Activated CD4-positive, CD25-positive, alpha-beta regulatory T cell treated with anti-CD3 and anti-CD28 coated beads, Interleukin-2, amount 50 U/mL, for 16 hours (primary cell): ENCODE measurements around the gene CD1E.
"Not testable (repeated sequence)": the region's sequence is repeated elsewhere in the genome, so short reads cannot be mapped to it uniquely, and the experiment has no call there.

ENCODE experiments used
- DNase-seq: peaks from one replicate; pipeline ENCODE4 v3.0.0-alpha.2; 2020; ENCODE audit warnings: low read depth, low spot score

The CD1E gene

GRCh38 chr1:158362482-158362881, 8.8 kb downstream of the CD1E start:
- DNase-seq, result no peak

DNA sequence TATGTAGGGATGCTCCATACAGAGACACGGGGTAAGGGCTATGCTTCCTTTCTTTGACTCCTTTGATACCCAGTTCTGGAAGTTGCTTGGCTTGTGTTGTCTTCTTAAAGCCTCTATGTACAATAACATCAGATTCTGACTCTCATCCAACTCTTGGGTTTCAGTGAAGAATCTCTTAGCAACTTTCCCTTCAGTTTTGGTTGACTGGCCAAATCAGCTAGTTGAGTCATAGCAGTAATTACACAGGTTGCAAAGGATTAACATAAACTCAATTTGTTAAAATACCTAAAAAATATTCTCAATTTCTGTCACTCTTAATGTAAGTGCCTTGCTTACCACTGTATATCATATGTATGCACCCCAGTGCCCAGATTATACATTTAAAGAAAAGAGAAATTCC, 9.2 kb downstream of the CD1E start:
- no peak for DNase-seq

DNA sequence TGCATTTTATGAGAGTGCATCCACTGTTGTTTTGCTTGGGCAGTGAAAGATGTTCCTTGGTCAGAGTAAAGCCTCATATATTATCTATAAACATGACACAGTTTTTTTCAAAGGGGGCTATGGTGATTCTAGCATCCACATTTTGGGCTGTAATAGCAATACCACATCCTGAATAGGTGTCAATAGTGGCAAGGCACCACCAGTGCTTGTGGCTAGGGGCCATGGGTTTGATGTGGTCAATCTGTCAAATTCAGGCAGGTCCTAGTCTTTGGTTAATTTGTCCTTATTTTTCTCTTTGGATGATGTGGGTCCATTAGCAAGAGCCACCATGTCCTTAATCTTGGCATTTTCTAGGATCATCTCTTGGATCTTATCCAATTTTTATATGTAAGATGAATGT, 13.1 kb downstream of the CD1E start:
- no peak for DNase-seq

DNA sequence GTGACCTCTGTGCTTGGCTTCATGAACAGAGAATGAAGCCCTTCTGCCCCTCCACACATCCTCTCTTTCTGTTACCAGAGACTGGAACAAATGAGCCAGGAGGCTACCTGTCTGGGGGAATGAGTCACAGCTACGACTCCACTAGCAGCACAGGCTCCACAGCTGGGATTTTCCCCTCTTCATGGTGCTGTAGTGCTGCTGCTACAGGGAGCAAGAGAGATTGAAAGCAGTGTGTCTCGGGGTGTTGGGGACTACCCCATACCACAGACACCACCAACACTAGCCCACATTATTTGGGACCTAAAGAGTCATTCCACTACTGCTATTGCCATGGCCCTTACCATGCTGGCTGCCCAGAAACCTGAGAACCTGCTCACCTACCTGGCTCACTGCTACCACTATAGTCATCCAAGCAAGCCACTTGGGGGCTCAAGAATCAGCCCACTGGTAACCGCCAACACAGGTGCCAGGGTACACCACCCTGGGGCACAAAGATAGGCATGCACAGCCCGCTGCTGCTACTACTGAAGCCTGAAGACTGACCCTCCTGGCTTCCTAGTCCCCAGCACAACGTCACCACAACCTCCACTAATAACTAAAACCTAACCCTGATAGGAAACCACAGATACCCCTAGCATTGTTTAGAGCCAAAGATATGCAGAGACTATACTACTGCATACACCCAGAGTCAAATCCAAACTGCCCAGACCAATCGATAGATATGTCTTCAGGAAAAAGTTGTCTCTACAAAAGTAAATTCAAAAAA, 17.7 kb downstream of the CD1E start:
- no peak for DNase-seq

GRCh38 chr1:158374101-158374500, 20.4 kb downstream of the CD1E start:
- DNase-seq, result not testable (repeated sequence)

DNA sequence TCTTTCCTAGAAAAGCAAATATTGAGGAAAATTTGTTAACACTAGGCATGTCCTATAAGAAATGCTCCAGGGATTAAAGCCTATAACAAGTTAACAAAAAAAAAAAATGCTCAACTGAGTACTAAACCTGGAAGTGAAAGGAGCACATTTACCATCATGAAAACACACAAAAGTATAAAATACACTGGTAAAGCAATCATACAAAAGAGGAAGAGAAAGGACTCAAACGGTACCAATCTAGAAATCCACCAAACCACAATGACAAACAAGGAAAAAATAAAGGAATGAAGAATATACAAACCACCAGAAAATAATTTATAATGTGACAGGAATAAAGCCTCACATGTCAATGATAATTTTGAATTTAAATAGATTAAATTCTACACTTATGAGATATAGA, 21.2 kb downstream of the CD1E start:
- DNase-seq, result no peak

DNA sequence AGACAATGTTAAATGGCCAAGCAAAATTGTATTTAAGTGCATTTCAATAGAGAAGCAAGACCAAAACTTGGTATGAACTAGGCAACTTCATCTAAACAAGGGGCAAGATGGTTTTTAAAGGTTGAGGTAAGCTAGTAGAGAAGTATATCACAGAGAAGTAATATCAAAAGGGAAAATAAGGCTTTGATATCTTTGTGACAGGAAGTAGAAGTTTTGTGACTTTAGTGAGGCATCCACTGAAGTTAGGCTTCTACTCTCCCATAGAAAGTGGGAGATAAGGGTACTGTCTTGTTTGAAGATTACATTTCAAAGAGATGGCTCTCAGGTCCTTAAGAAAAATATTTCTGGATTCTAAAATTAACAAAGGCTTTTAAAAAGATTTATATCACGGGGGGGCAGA, 36.6 kb downstream of the CD1E start:
- DNase-seq, result no peak

- DNase-seq, result no peak
Observed at GRCh38 chr1:158391099-158391498, 37.4 kb downstream of the CD1E start.

GRCh38 chr1:158393476-158393875, 39.8 kb downstream of the CD1E start:
- DNase-seq, result no peak

GRCh38 chr1:158396646-158397045, 43.0 kb downstream of the CD1E start:
- no peak for DNase-seq

DNA sequence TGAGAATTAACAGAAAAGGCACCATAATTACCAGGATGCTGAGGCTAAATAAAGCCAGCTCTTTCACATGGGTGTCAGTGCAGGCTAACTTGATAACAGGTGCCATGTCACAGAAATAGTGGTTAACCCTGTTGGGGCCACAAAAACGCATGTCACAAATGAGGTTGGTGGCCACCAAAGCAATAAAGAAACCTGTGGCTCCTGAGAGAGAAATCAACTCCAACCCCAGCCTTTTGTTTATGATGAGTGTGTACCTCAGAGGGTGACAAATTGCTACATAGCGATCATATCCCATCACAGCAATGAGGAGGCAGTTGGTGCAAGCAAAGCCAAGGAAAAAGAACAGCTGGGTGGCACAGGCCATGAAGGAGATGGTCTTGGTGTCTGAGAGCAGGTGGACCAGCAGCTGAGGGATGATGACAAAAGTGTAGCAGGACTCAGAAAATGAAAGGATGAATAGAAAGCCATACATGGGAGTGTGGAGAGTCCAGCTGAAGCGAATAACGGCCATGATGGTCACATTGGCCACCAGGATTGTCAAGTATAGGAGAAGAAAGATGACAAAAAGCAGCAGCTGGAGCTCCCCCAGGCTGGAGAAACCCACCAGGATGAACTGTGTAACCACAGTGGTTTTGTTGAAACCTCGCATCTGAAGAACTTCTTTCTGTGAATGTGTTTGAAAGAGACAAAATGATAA, 45.3 kb downstream of the CD1E start, which contains the start of gene OR10T2:
TSS of gene OR10T2 (minus strand) at position 649 of the 697 bp plus-strand sequence. CDS start at position 649, 0 bp downstream.
- DNase-seq, result no peak

DNA sequence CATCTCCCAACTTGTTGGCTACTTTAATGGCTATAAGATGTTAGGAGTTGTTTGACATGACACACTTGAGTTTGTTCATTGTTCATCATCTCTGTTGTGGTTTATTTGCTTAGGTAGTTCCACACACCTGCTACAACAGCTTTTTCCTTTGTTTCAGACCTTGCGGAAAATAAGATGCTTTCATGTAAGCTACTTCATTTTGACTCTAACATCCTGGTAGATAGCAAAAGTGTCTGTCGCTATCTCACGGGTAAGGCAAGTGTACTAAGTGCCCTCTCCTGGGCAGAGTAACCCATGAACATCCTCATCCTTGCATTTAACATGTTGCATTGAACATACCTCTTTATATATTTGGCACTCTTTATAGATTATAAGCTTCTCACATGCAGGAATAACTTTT, 47.2 kb downstream of the CD1E start:
- no peak for DNase-seq

DNA sequence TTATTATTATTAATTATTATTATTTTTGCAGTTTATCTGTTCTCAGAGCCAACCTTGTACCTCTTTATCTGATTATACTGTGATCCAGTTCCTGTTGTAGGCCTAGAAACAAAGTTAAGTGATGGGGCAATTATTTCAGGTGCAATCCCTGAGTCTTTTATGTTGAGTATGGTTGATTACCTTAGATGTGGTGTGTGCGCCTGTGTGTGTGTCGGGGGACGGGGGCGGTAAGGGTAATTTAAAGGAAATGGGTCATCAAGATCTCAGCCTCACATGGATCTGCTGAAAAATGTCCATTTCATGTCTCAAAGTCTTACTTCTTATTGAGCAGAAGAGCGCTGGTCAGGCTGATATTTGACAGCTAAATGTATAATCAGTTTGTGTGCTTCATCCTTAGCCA, 53.4 kb downstream of the CD1E start:
- no peak for DNase-seq
